Measurements from ENCODE around the gene ARHGAP10. TPM values are rescaled to one million over a fixed set of nuclear protein-coding genes. Genes with fewer than 3 reads are reported as not detected.

Gene ARHGAP10
- total RNA-seq, 1 experiment from 2014 or later = 11.7 TPM

- POLR2A ChIA-PET = no interaction called here
- ATAC-seq (peak; percentile 42), DNase-seq (ENCODE audit: low read depth, low spot score) (no peak)
- Histone ChIP-seq H3K36me3 (ENCODE audit: control insufficient read depth, insufficient read depth, low read length) (no peaks in the 10 kb centered on the region), H3K4me1 (ENCODE audit: control insufficient read depth, insufficient read depth, low read length) (peaks cover 7% of the 10 kb centered on the region), H3K9me3 (ENCODE audit: control insufficient read depth, insufficient read depth, low read depth, low read length) (no peaks in the 10 kb centered on the region), H3K4me3 (ENCODE audit: low read depth in 2 of 2, low read length in 2 of 2) (no peak overlapping the region), H3K27me3 (ENCODE audit: control insufficient read depth, insufficient read depth, low read length) (no peaks in the 10 kb centered on the region), H3K27ac (ENCODE audit: low read length) (no peak overlapping the region; the same call in 1 of the 2 replicates)
- no TSS peak for BruUV-seq (replicated peaks)
- TF ChIP-seq REST (IDR thresholded peaks at IDR 0.05; ENCODE audit: insufficient read depth in 1 of 2, low read depth in 2 of 2, low read length in 1 of 2) (no peak), TCF7L2 (IDR thresholded peaks at IDR 0.05; ENCODE audit: low read depth, low read length) (no peak), SIN3A (IDR thresholded peaks at IDR 0.05; ENCODE audit: borderline replicate concordance, insufficient read depth, low read depth, low read length) (no peak), CTCF (IDR thresholded peaks at IDR 0.05) (no peak), POLR2AphosphoS5 (IDR thresholded peaks at IDR 0.05; ENCODE audit: low read depth, low read length) (no peak)
- intact Hi-C loops (cut with micrococcal nuclease; ENCODE audit: unreplicated experiment) = no loop called here
- CTCF ChIA-PET = interaction anchor here (0.6 kb wide), 1 partner anchor 219 kb away, joined by 7 read pairs; no protein-coding TSS in a partner anchor
- in situ Hi-C loops (cut with HindIII; ENCODE audit: low pct_unique_long_range_greater_than_20kb, low sequenced_read_pairs) = no loop called here
Observed at GRCh38 chr4:147928400-147928799, 196.5 kb downstream of the ARHGAP10 start.

- Histone ChIP-seq H3K9me3 (ENCODE audit: control insufficient read depth, insufficient read depth, low read depth, low read length) (no peaks in the 10 kb centered on the region), H3K36me3 (ENCODE audit: control insufficient read depth, insufficient read depth, low read length) (no peaks in the 10 kb centered on the region), H3K4me1 (ENCODE audit: control insufficient read depth, insufficient read depth, low read length) (peaks cover 7% of the 10 kb centered on the region), H3K27ac (ENCODE audit: low read length) (no peak overlapping the region), H3K4me3 (ENCODE audit: low read depth in 2 of 2, low read length in 2 of 2) (no peak overlapping the region), H3K27me3 (ENCODE audit: control insufficient read depth, insufficient read depth, low read length) (no peaks in the 10 kb centered on the region)
- DNase-seq (ENCODE audit: low read depth, low spot score) = no peak
- ChIA-PET POLR2A (no interaction called here), CTCF (no interaction called here)
- BruUV-seq (replicated peaks) = no TSS peak
- intact Hi-C loops (cut with micrococcal nuclease; ENCODE audit: unreplicated experiment) (no loop called here), in situ Hi-C loops (cut with HindIII; ENCODE audit: low pct_unique_long_range_greater_than_20kb, low sequenced_read_pairs) (no loop called here)
- TF ChIP-seq SIN3A (IDR thresholded peaks at IDR 0.05; ENCODE audit: borderline replicate concordance, insufficient read depth, low read depth, low read length) = no peak
- TF ChIP-seq POLR2AphosphoS5 (IDR thresholded peaks at IDR 0.05; ENCODE audit: low read depth, low read length) = no peak
- no peak for TF ChIP-seq TCF7L2 (IDR thresholded peaks at IDR 0.05; ENCODE audit: low read depth, low read length)
- TF ChIP-seq CTCF (IDR thresholded peaks at IDR 0.05) = no peak
- no peak for TF ChIP-seq REST (IDR thresholded peaks at IDR 0.05; ENCODE audit: insufficient read depth in 1 of 2, low read depth in 2 of 2, low read length in 1 of 2)
- no peak for ATAC-seq
Observed at GRCh38 chr4:147929746-147930145, 197.9 kb downstream of the ARHGAP10 start.

All from Panc1 (cell line).